Suprapubic skin (tissue), 4 donors: ENCODE results near the gene HPCAL1.

Source experiments
- CTCF ChIP-seq, 2 donors: fragments of 200-600 bp in 1 of 2; fragments of 450-650 bp in 1 of 2; sonication (generic) in 1 of 2; IDR thresholded peaks; one replicate each; pipeline ENCODE4 v1.5.1; 2016 to 2019; ENCODE audit warnings: antibody characterized with exemption in 2 of 2, mild to moderate bottlenecking in 1 of 2, moderate library complexity in 1 of 2
- EP300 ChIP-seq: sonication (generic); formaldehyde crosslinking; IDR thresholded peaks from one replicate; pipeline ENCODE4 v1.6.1; 2017; ENCODE audit warnings: antibody characterized with exemption
- POLR2A ChIP-seq, 2 donors: fragments of 450-650 bp; IDR thresholded peaks; one replicate each; pipeline ENCODE4 v1.6.1; 2017; ENCODE audit warnings: antibody characterized with exemption in 2 of 2, mild to moderate bottlenecking in 2 of 2, moderate library complexity in 2 of 2
- POLR2AphosphoS5 ChIP-seq, 3 donors: sonication (generic); formaldehyde crosslinking; IDR thresholded peaks; one replicate each; pipeline ENCODE4 v1.6.1; 2017; ENCODE audit warnings: antibody characterized with exemption in 3 of 3

DNA sequence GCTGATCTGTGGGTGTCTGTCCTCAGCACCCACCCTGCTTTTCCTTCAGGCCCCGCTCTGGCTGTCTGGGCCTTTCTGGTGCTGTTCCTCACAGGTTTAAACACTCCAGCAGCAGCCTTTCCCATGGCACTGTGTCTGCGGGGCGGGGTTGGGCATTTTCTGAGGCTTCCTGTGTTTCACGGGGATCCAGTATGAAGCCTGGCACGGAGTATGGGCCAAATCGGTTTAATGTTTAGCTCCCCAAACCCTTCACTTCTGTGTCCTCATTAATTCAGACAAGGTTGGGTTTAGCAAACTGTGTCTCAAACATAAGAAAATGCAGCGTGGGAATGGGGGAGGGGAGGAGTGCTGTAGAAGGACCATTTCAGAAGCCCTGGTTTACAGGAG lies 44.9 kb downstream of the HPCAL1 start:
- TF ChIP-seq CTCF (IDR thresholded peaks at IDR 0.05) (no peak), EP300 (no peak), POLR2AphosphoS5 (IDR thresholded peaks at IDR 0.05) (no peak), POLR2A (IDR thresholded peaks at IDR 0.05) (no peak)
